IPS-18c (cell line): ENCODE results near the gene ADCY4.
"Not testable (repeated sequence)": the region's sequence is repeated elsewhere in the genome, so short reads cannot be mapped to it uniquely, and the experiment has no call there.

Experiments
- H3K4me3 ChIP-seq: 2 replicates; pipeline ENCODE4 v1.7.0; 2013; ENCODE audit warnings: low read depth, mild to moderate bottlenecking, low read length, moderate library complexity; ENCODE audit not compliant: insufficient read depth
- H3K9me3 ChIP-seq: one replicate; pipeline ENCODE4 v1.6.1; 2013; ENCODE audit warnings: mild to moderate bottlenecking, low read length, moderate library complexity; ENCODE audit not compliant: control insufficient read depth, insufficient read depth

Gene ADCY4

DNA sequence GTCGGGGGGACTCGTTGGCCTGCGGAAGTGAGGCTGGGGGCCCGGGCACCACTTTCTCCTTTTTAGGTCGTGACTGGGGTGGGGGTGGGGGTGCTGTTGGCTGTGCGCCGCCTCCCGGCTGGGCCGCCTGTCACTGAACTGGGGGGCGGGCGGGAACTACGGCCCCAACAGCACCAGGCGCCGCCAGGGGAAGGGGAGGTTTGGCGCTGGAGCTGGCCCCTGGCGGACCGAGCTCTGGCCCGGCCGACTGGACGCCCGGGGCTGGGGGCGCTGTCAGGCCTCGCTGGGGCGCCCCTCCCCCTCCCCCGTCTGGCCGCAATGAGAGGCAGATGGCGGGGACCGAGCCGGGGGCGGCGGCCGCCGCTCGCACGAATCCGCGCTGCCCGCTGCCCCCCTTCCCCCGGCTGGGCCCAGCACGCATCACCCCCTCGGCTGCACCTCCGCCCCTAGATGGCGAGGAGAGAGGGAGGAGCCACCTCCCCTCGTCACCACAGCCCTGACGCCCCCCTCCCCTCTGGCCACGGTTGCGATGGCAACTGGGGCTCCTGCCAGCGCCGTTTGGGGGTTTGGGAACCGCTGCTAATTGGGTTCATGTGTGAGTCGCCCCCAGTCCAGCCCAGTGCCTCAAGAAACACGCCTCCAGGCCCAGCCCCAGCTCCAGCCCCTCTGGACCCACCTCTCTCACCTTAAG is 33.8 kb upstream of the ADCY4 start:
- H3K9me3 ChIP-seq = no peaks in the 10 kb centered on the region
- H3K4me3 ChIP-seq = peak overlapping the region; percentile 87

- Histone ChIP-seq H3K4me3 (peak overlapping the region; percentile 87), H3K9me3 (no peaks in the 10 kb centered on the region)
Observed at GRCh38 chr14:24368212-24368561, 33.3 kb upstream of the ADCY4 start.

GRCh38 chr14:24367514-24368211 is 32.8 kb upstream of the ADCY4 start, which contains the start of gene NFATC4:
NFATC4 (plus strand) TSS chr14:24368184; CDS start chr14:24368341, 157 bp downstream.
- peak within 1 kb of the TSS; percentile 87 for H3K4me3 ChIP-seq
- no peaks in the 10 kb centered on the region for H3K9me3 ChIP-seq

DNA sequence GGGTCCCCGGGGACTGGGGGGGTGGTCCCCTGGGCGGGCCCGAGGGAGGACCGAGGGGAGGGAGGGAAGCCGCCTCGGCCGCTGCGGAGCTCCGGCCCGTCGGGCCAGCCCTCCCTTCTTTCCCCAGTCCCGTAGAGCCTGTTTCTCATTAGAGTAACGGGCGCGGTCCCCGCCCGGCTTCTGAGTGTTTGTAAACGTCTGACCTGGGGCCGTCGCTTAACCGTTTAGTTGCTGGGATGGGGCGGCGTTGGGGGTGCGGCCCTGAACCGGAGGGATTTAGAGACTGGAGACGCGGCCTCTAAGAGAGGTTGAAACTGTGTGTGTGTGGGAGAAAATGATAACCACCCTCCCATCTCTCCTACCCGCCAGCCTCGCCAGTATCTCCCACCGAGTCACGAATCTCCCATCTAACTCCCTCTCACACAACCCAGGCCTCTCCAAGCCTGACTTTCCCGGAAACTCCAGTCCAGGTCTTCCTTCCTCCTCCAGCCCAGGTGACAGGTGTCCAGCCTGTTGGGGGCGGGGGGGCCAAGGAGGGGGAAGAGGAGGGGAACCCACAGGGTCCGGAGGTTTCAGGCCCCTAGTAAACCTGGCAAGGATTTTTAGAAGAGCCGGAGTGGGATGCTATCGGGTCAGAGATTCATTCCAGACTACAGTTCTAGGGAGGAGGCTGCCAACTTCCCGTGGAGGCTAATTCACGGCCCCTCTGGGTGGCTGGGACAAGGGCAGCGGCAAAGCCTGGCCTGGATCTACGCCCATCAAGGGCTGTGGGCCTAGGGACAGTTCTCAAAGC is 32.0 kb upstream of the ADCY4 start:
- Histone ChIP-seq H3K4me3 (peak overlapping the region; percentile 68), H3K9me3 (no peaks in the 10 kb centered on the region)

- Histone ChIP-seq H3K4me3 (peak overlapping the region; percentile 68), H3K9me3 (no peaks in the 10 kb centered on the region)
Observed at GRCh38 chr14:24366413-24366720, 31.5 kb upstream of the ADCY4 start.

DNA sequence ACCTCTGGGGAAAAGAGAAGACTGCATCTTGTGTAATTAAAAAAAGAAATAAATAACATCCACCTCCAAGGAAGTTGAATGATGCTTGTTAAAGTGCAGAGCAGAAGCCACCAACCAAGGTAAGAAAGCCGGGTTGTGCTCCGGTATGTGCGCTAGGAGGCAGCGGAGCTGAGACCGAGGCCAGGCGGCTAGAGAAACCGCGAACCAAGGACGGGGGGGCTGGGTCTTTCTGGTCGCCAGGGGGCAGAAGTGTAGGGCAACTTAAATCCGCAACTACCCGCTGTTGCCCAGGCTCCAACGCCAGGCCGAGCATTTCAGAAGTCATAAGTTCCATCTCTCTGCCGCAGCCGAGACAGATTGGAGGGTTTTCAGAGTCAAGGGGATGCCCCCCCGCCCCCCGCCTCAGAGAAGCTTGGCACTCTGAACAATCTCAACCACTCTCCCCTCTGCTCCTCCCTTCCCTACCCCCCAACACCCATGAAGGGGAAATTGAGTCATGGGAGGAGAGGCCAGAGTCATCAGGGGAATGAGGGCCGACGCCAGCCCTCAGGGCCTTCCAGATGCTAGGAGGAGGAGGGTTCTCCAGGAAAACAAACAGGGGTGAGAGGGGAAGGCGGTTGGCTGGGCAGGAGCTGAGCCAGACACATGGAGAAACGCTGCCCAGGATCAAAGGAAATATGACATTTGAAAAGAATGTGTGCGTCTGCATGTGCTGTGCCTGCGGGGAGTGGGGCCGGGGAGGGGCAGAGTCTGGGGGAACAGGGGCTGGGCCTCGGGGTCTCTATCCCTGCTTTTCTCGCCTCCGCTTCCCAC is 30.9 kb upstream of the ADCY4 start:
- Histone ChIP-seq H3K9me3 (no peaks in the 10 kb centered on the region), H3K4me3 (peak overlapping the region; percentile 68)

DNA sequence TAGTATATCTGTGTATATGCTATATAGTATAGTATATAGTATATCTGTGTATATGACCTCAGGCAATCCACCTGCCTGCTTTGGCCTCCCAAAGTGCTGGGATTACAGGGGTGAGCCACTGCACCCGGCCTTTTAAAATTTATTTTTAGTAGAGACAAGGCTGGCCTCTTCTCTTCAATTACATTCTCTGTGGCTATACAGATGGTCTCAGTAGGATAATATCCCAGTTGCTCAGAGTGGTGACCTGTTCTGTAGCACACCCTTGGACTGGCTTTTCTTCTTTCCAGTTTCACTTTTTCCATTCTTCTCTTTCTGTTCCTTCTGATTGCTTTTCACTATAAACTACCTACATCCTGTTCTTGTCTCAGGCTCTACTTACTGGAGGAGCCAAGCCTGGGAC is 30.0 kb upstream of the ADCY4 start:
- H3K4me3 ChIP-seq = no peak overlapping the region
- no peaks in the 10 kb centered on the region for H3K9me3 ChIP-seq

- Histone ChIP-seq H3K4me3 (no peak overlapping the region), H3K9me3 (no peaks in the 10 kb centered on the region)
Observed at GRCh38 chr14:24363401-24363800, 28.5 kb upstream of the ADCY4 start.

GRCh38 chr14:24362241-24362960 is 27.5 kb upstream of the ADCY4 start:
- Histone ChIP-seq H3K9me3 (no peaks in the 10 kb centered on the region), H3K4me3 (no peak overlapping the region)

DNA sequence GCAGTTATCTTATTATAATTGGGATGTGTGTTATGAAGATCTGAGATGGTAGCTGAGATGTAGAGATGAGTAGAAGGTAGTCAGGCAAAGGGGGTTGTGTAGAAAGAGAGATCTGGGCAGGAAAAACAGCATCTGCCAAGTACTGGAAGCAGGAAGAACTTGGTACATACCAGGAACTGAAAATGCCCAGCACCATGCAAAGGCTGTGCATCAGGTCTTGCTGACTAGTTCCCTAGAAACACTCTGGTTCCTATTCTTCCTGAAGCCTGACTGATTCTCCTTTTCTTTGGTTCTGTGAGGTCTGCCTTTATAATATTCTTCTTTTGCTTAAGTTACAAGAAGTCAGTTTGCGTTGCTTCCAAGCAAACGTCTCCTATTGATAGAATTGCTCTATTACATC is 26.5 kb upstream of the ADCY4 start:
- H3K9me3 ChIP-seq = no peaks in the 10 kb centered on the region
- H3K4me3 ChIP-seq = no peak overlapping the region

GRCh38 chr14:24360281-24360680 is 25.4 kb upstream of the ADCY4 start:
- Histone ChIP-seq H3K4me3 (no peak overlapping the region), H3K9me3 (no peaks in the 10 kb centered on the region)

DNA sequence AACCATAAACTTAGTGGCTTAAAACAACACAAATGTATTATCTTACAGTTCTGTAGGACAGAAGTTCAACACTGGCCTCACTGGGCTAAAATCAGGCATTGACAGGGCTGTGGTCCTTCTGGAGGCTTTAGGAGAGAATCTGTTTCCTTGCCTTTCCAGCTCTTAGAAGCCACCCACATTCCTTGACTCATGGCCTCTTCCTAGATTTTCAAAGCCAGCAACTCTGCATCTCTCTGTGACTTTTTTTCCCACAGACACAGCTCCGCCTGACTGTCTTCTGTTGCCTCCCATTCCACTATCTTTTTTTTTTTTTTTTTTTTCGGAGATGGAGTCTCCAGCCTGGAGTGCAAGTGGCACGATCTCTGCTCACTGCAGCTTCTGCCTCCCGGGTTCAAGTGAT is 21.3 kb upstream of the ADCY4 start:
- H3K4me3 ChIP-seq = no peak overlapping the region
- H3K9me3 ChIP-seq = no peaks in the 10 kb centered on the region

DNA sequence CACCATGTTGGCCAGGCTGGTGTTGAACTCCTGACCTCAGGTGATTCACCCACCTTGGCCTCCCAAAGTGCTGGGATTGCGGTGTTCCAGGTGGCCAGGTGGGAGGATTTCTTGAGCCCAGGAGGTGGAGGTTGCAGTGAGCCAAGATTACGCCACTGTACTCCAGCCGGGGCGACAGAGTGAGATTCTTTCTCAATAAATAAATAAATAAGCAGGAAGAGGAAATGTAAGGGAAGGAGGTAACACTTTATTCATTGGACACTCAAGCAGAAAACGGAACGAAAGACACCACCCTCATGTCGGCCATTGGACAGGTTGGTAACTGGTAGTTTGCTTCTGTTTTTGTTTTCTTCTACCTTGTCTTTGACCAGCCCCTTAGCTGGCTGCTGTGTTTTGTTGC is 20.1 kb upstream of the ADCY4 start:
- H3K9me3 ChIP-seq = no peaks in the 10 kb centered on the region
- H3K4me3 ChIP-seq = no peak overlapping the region

DNA sequence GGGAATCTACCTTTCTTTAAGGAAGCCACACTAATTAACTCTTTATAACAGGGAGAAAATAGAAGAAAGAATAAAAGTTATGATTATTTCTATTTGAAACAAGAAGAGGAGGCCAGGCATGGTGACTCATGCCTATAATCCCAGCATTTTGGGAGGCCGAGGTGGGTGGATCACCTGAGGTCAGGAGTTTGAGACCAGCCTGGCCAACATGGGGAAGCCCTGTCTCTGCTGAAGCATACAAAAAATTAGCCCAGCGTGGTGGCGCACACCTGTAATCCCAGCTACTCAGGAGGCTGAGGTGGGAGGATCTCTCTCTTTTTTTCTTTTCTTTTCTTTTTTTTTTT is 19.6 kb upstream of the ADCY4 start:
- H3K4me3 ChIP-seq, H3K9me3 ChIP-seq: not testable (repeated sequence)

- Histone ChIP-seq H3K4me3 (no peak overlapping the region), H3K9me3 (no peaks in the 10 kb centered on the region)
Observed at GRCh38 chr14:24353559-24354481, 18.9 kb upstream of the ADCY4 start.

GRCh38 chr14:24351517-24351916 is 16.6 kb upstream of the ADCY4 start:
- no peak overlapping the region for H3K4me3 ChIP-seq
- no peaks in the 10 kb centered on the region for H3K9me3 ChIP-seq
